ENCODE measurements around the gene GP2. TPM values are rescaled to one million over a fixed set of nuclear protein-coding genes. Genes with fewer than 3 reads are reported as not detected.

Gene GP2
- total and polyA plus RNA-seq, 2 donors (not counting 1 experiment from before 2014, with no cell fraction given), result not detected

- Histone ChIP-seq H3K9me3 (ENCODE audit: control insufficient read depth, insufficient read depth, low read depth, low read length) (no peaks in the 10 kb centered on the region), H3K27me3 (ENCODE audit: control insufficient read depth, insufficient read depth, low read length) (no peaks in the 10 kb centered on the region), H3K36me3 (ENCODE audit: control insufficient read depth, insufficient read depth, low read length) (no peaks in the 10 kb centered on the region), H3K4me3 (replicated peaks in 1 of 4; ENCODE audit: control extremely low read depth in 1 of 4, insufficient read depth in 1 of 4, low read depth in 3 of 4, low read length in 4 of 4) (no peak overlapping the region), H3K9ac (ENCODE audit: insufficient read depth, low read length) (no peak overlapping the region), H3K79me2 (ENCODE audit: control insufficient read depth, insufficient read depth, low read length) (no peaks in the 10 kb centered on the region), H3K27ac (ENCODE audit: insufficient read depth, low read length) (no peak overlapping the region), H3K4me1 (ENCODE audit: control insufficient read depth, extremely low read depth, insufficient read depth, low read length) (no peaks in the 10 kb centered on the region), H4K20me1 (ENCODE audit: control insufficient read depth, extremely low read depth, insufficient read depth, low read length) (no peaks in the 10 kb centered on the region), H2AFZ (ENCODE audit: low read length) (no peak overlapping the region), H3K4me2 (ENCODE audit: extremely low read depth, insufficient read depth, low read length) (no peak overlapping the region)
- TF ChIP-seq CTCF (conservative IDR thresholded peaks at IDR 0.05 in 1 of 2, IDR thresholded peaks at IDR 0.05 in 1 of 2; ENCODE audit: low read depth in 1 of 2, low read length in 2 of 2) (no peak), EZH2 (IDR thresholded peaks at IDR 0.05; ENCODE audit: low read length, missing control alignments) (no peak)
- DNase-seq (ENCODE audit: low read depth in 2 of 2), result no peak
Measured at GRCh38 chr16:20334396-20334795, 7.1 kb upstream of the GP2 start.

- TF ChIP-seq CTCF (conservative IDR thresholded peaks at IDR 0.05 in 1 of 2, IDR thresholded peaks at IDR 0.05 in 1 of 2; ENCODE audit: low read depth in 1 of 2, low read length in 2 of 2), result no peak
- TF ChIP-seq EZH2 (IDR thresholded peaks at IDR 0.05; ENCODE audit: low read length, missing control alignments), result no peak
- Histone ChIP-seq H3K9me3 (ENCODE audit: control insufficient read depth, insufficient read depth, low read depth, low read length) (no peaks in the 10 kb centered on the region), H2AFZ (ENCODE audit: low read length) (no peak overlapping the region), H3K27ac (ENCODE audit: insufficient read depth, low read length) (no peak overlapping the region), H3K4me3 (replicated peaks in 1 of 4; ENCODE audit: control extremely low read depth in 1 of 4, insufficient read depth in 1 of 4, low read depth in 3 of 4, low read length in 4 of 4) (no peak overlapping the region), H3K4me1 (ENCODE audit: control insufficient read depth, extremely low read depth, insufficient read depth, low read length) (no peaks in the 10 kb centered on the region), H3K9ac (ENCODE audit: insufficient read depth, low read length) (no peak overlapping the region), H3K79me2 (ENCODE audit: control insufficient read depth, insufficient read depth, low read length) (no peaks in the 10 kb centered on the region), H3K36me3 (ENCODE audit: control insufficient read depth, insufficient read depth, low read length) (no peaks in the 10 kb centered on the region), H3K4me2 (ENCODE audit: extremely low read depth, insufficient read depth, low read length) (no peak overlapping the region), H4K20me1 (ENCODE audit: control insufficient read depth, extremely low read depth, insufficient read depth, low read length) (no peaks in the 10 kb centered on the region), H3K27me3 (ENCODE audit: control insufficient read depth, insufficient read depth, low read length) (no peaks in the 10 kb centered on the region)
- DNase-seq (ENCODE audit: low read depth in 2 of 2), result no peak
Measured at GRCh38 chr16:20333120-20333519, 5.8 kb upstream of the GP2 start.

GRCh38 chr16:20332411-20332810, 5.1 kb upstream of the GP2 start:
- no peaks in the 10 kb centered on the region for H3K27me3 ChIP-seq (ENCODE audit: control insufficient read depth, insufficient read depth, low read length)
- no peak overlapping the region for H2AFZ ChIP-seq (ENCODE audit: low read length)
- DNase-seq (ENCODE audit: low read depth in 2 of 2), result no peak
- TF ChIP-seq CTCF (conservative IDR thresholded peaks at IDR 0.05 in 1 of 2, IDR thresholded peaks at IDR 0.05 in 1 of 2; ENCODE audit: low read depth in 1 of 2, low read length in 2 of 2) (no peak), EZH2 (IDR thresholded peaks at IDR 0.05; ENCODE audit: low read length, missing control alignments) (no peak)
- no peak overlapping the region for H3K4me3 ChIP-seq (replicated peaks in 1 of 4; ENCODE audit: control extremely low read depth in 1 of 4, insufficient read depth in 1 of 4, low read depth in 3 of 4, low read length in 4 of 4)
- no peaks in the 10 kb centered on the region for H3K9me3 ChIP-seq (ENCODE audit: control insufficient read depth, insufficient read depth, low read depth, low read length)
- H3K36me3 ChIP-seq (ENCODE audit: control insufficient read depth, insufficient read depth, low read length), result no peaks in the 10 kb centered on the region
- no peak overlapping the region for H3K27ac ChIP-seq (ENCODE audit: insufficient read depth, low read length)
- no peak overlapping the region for H3K4me2 ChIP-seq (ENCODE audit: extremely low read depth, insufficient read depth, low read length)
- H4K20me1 ChIP-seq (ENCODE audit: control insufficient read depth, extremely low read depth, insufficient read depth, low read length), result no peaks in the 10 kb centered on the region
- no peak overlapping the region for H3K9ac ChIP-seq (ENCODE audit: insufficient read depth, low read length)
- no peaks in the 10 kb centered on the region for H3K4me1 ChIP-seq (ENCODE audit: control insufficient read depth, extremely low read depth, insufficient read depth, low read length)
- H3K79me2 ChIP-seq (ENCODE audit: control insufficient read depth, insufficient read depth, low read length), result no peaks in the 10 kb centered on the region

Measured in fibroblast of lung (primary cell).